ENCODE measurements around the gene IL6ST.

DNA sequence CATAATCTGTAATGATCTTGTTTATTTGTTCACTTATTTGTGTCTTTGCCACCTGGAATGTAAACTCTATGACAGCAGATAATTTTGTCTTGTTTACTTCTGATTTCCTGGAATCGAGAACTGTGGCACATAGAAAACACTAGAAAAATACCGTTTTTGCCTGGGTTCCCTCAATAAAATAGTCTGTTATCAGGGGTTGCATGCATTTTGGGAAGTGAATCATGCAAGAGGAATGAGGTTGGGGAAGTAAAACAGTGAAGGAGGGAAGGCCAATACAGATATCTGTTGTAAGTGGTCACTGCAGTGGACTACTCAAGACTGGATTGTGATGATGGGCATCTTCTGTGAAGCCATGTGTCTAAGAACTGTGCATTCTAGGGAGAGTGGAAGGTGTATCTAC, 45.2 kb upstream of the IL6ST start:
- TF ChIP-seq CTCF (IDR thresholded peaks at IDR 0.05) (no peak), POLR2A (IDR thresholded peaks at IDR 0.05) (no peak)

Measured in Peyer's patch (tissue), 4 donors.